HG03521 (cell line): ENCODE data around the gene RNGTT.
"Not testable (repeated sequence)": the region's sequence is repeated elsewhere in the genome, so short reads cannot be mapped to it uniquely, and the experiment has no call there.

ENCODE experiments used
- ATAC-seq: cut with Tn5 transposase; IDR thresholded peaks from one replicate; pipeline ENCODE4 v1.9.1; 2021; ENCODE audit warnings: mild to moderate bottlenecking, moderate library complexity; ENCODE audit not compliant: unreplicated experiment

The RNGTT gene

DNA sequence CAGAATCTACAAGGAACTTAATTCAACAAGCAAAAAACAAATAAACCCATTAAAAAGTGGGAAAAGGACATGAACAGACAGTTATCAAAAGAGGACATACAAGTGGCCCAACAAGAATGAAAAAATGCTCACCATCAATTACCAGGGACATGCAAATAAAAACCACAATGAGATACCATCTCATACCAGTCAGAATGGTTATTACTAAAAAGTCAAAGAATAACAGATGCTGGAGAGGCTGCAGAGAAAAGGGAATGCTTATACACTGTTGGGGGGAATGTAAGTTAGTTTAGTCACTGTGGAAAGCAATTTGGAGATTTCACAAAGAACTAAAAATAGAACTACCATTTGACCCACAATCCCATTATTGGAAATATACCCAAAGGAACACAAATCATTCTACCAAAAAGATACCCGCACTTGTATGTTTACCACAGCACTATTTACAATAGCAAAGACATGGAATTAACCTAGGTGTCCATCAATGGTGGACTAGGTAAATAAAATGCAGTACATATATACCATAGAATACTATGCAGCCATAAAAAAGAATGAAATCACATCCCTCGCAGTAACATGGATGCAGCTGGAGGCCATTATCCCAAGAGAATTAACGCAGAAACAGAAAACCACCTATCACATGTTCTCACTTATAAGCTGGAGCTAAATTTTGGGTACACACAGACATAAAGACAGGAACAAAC is 48.4 kb downstream of the RNGTT start:
- no peak for ATAC-seq

GRCh38 chr6:88914180-88914579 is 49.2 kb downstream of the RNGTT start:
- no peak for ATAC-seq

DNA sequence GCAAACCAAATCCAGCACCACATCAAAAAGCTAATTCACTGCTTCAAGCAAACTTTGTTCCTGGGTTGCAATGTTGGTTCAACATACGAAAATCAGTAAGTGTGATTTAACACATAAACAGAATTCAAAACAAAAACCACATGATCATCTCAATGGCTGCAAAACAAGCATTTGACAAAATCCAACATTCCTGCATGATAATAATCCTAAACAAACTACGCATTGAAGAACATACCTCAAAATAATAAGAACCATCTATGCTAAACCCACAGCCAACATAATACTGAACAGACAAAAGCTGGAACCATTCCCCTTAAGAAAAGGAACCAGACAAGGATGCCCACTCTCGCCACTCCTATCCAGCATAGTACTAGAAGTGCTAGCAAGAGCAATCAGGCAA is 49.9 kb downstream of the RNGTT start:
- no peak for ATAC-seq

- no peak for ATAC-seq
Measured at GRCh38 chr6:88910922-88911778, 52.3 kb downstream of the RNGTT start.

- no peak for ATAC-seq
Measured at GRCh38 chr6:88908598-88909548, 54.5 kb downstream of the RNGTT start.

DNA sequence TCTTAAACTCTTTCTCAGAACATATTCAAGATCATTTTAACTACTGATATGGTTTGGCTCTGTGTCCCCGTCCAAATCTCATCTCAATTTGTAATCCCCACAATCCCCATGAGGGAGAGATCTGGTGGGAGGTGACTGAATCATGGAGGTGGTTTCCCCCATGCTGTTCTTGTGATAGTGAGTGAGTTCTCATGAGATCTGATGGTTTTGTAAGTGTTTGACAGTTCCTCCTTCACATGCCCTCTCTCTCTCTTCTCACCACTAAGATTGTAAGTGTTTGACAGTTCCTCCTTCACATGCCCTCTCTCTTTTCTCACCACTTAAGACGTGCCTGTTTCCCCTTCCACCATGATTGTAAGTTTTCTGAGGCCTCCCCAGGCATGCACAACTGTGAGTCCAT is 56.3 kb downstream of the RNGTT start:
- not testable (repeated sequence) for ATAC-seq

GRCh38 chr6:88899569-88900316 is 63.7 kb downstream of the RNGTT start:
- no peak for ATAC-seq

GRCh38 chr6:88895911-88896310 is 67.5 kb downstream of the RNGTT start:
- ATAC-seq = no peak

- ATAC-seq = no peak
Measured at GRCh38 chr6:88890860-88891845, 72.3 kb downstream of the RNGTT start.

GRCh38 chr6:88890394-88890793 is 73.0 kb downstream of the RNGTT start:
- ATAC-seq = no peak

DNA sequence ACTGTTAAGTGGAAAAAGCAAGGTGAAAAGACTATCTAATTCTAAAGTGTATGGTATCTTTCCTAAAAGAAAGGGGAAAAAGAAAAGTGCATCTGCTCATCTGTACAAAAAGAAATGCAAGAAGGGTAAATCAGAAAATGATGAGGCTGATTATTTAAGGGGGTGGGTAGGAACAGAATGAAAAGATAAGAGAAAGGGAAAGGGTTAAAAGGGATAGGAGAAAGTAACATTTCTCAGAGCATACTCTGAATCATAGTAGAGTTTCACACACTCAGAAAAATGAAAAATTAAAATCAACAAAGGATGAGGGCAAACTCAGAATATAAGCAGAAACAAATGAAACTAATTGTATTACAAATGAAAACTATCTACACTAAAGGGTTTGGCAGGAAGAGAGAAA is 79.1 kb downstream of the RNGTT start:
- no peak for ATAC-seq

DNA sequence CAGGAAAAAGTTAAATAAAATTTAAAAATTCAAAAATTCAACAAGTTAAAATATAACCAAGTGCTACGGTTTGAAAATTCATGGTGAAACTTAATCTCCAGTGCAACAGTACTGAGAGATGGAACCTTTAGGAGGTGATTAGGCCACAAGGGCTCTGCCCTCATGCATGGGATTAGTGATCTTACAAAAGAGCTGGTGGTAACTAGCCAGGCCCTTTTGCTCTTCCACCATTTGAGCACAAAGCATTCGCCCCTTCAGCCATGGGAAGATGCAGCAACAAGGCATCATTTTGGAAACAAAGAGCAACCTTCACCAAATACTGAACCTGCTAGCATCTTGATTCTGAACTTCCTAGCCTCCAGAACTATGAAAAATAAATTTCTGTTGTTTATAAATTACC is 80.9 kb downstream of the RNGTT start:
- ATAC-seq = no peak

GRCh38 chr6:88881451-88881850 is 82.0 kb downstream of the RNGTT start:
- ATAC-seq = no peak

DNA sequence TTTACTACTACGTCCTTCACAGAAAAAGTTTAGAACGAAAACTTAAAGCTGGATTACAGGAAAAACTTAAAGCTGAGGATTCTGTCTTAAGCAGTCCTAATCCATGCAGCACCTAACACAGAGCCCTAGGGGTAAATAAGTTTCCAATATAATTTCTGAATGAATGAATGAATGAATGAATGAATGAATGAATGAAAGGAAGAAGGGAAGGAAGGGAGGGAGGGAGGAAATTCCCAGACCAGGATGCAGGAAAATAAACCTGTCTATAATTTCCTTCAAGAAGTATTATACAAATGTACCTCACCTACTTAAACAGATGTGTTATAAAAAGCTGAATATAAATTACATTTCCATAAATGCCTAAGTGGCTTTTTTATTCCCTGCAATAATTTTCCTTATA is 83.4 kb downstream of the RNGTT start:
- ATAC-seq = no peak

- ATAC-seq = no peak
Measured at GRCh38 chr6:88877893-88878292, 85.5 kb downstream of the RNGTT start.

DNA sequence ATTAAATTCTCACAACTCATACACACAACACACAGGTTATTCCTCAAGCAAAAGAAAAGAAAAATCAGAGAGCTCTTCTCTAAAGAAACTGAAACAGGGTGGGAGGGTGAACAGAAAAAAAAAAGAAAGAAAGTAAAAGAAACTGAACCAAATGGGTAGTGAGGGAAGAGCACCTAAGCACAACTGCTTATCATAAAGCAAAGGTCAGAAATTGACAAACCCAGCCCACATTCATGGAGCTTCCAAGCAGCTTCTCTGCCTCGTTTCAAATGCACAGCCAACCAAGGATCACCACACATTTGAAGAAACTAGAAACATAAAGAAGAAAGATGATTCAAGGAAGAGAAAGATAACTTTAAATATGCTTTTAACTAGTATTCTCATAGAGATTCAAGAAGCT is 90.5 kb downstream of the RNGTT start:
- no peak for ATAC-seq

- no peak for ATAC-seq
Measured at GRCh38 chr6:88871498-88871897, 91.9 kb downstream of the RNGTT start.

GRCh38 chr6:88870717-88871330 is 92.6 kb downstream of the RNGTT start:
- ATAC-seq = no peak
